GM21717 (cell line): Measurements from ENCODE around the gene RRN3.
"Not testable (repeated sequence)": the region's sequence is repeated elsewhere in the genome, so short reads cannot be mapped to it uniquely, and the experiment has no call there.

Source experiments
- ATAC-seq: cut with Tn5 transposase; IDR thresholded peaks from one replicate; pipeline ENCODE4 v1.9.1; 2021; ENCODE audit warnings: mild to moderate bottlenecking, moderate library complexity; ENCODE audit not compliant: unreplicated experiment

The RRN3 gene

DNA sequence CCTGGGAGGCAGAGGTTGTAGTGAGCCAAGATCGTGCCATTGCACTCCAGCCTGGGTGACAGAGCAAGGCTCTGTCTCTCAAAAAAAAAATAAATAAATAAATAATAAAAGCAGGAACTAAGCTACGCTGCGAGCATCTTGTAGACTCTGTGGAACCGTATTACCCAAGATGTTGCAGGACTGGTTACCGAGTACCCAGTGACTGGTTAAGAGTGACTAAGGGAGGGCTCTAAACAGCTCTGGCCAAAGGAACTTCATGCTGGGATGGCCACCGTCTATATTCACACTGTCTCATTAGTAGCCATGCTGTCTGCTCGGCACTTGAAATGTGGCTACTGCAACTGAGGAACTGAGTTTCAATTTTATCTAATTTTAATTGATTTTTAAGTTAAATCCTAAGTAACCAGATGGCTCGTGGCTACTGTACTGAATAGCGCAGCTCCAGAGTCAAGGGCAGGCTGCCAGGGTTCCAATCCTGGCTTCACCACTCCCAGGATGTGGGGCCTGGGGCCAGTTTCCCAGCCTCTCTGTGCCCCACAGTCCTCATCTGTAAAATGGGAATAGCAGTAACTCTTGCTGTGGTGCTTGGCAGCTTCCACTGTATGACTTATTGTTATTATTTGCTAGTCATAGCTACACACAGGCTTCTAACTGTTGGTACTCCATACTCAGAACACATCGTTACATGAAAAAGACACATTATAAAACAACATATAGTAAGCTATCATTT, 41.2 kb downstream of the RRN3 start:
- ATAC-seq, result no peak

DNA sequence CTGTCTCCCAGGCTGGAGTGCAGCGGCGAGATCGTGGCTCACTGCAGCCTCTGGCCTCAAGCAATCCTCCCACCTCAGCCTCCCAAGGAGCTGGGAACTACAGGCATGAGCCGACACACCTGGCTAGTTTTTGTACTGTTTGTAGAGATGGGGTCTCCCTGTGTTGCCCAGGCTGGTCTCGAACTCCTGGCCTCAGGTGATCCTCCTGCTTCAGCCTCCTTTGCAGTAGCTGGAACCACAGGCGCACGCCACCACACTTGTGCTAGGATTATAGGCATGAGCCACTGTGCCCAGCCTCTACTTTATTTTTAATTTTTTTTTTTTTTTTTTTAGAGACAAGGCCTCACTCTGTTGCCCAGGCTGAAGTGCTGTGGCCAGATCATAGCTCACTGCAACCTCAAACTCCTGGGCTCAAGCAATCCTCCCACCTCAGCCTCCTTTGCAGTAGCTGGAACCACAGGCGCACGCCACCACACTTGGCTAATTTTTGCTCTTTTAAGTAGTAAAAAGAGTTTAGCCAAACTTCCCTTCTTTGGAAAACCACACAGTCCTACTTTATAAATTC, 42.6 kb downstream of the RRN3 start:
- ATAC-seq, result no peak

GRCh38 chr16:15050440-15050839, 43.6 kb downstream of the RRN3 start:
- ATAC-seq, result not testable (repeated sequence)

DNA sequence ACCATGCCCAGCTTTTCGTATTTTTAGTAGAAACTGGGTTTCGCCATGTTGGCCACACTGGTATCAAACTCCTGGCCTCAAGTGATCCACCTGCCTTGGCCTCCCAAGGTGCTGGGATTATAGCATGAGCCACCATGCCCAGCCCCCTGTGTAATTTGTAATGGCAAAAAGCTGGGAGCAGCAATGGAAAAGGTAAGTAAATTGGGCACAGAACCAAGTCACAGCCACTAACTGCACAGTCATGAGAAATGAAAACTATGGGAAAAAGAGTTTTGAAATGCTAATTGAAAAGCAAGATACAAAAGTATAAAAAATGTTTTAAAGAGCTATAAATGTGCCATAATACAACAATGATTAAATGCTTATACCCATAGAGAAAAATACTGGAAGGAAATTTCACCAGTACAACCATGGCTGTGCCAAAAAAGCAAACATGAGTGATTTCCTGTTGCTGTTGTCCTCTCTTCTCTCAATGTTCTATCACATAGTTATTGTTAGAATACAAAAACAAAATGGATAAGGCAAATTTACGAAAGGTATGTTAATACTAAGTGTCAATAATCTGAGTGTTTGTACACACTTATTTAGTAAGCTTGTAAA, 44.4 kb downstream of the RRN3 start:
- no peak for ATAC-seq

- ATAC-seq, result no peak
Measured at GRCh38 chr16:15046692-15047376, 47.2 kb downstream of the RRN3 start.

DNA sequence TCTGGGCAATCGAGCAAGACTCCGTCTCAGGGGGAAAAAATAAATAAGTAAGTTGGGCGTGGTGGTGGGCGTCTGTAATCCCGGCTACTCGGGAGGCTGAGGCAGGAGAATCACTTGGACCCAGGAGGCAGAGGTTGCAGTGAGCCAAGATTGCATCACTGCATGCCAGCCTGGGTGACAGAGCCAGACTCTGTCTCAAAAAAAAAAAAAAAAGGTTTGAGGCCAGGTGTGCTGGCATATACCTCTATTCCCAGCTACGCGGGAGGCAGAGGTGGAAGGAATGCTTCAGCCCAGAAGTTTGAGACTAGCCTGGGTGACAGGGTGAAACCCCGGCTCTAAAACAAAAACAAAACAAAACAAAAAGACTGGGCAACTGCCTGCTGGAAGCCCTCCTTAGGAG, 48.8 kb downstream of the RRN3 start:
- ATAC-seq, result not testable (repeated sequence)

GRCh38 chr16:15044286-15044685, 49.8 kb downstream of the RRN3 start:
- no peak for ATAC-seq

- ATAC-seq, result no peak
Measured at GRCh38 chr16:15043344-15043743, 50.7 kb downstream of the RRN3 start.

GRCh38 chr16:15041271-15042004, 52.6 kb downstream of the RRN3 start:
- ATAC-seq, result no peak

GRCh38 chr16:15038689-15039088, 55.4 kb downstream of the RRN3 start:
- ATAC-seq, result no peak

DNA sequence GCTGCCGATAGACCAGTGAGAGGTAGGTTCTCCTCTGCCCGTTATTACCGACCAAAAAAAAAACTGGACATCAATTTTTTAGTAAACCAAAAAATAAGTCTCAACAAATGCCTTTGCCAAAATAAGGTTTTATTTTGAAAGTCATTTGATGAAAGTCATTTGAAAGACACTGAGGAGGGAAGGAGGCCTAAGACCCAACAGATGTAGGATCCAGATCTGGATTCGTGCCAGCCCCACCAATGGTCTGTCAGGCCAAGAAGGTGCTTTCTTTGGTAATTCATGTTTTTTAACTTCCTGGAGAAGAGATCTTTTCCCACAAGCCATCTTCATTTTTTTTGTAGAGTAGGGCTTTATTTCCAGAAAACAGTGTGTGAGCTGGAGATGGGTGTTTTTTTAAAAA, 56.3 kb downstream of the RRN3 start:
- ATAC-seq, result no peak

DNA sequence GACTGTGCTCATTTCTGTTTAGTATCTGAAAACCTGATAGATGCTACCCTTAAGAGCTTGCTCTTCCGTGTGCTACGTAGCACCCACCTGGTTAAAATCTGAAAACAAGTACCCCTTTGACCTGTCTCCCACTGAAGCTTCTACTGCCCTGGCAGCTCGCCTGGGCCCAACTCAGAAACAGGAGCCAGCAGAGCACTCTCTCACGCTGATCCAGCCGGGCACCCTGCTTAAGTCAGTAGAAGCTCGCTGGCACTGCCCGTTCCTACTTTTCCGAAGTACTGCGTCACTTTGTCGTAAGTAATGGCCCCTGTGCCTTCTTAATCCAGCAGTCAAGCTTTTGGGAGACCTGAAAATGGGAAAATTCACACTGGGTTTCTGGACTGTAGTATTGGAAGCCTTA, 57.1 kb downstream of the RRN3 start:
- ATAC-seq, result no peak

GRCh38 chr16:15035163-15035729, 58.8 kb downstream of the RRN3 start:
- no peak for ATAC-seq

- ATAC-seq, result no peak
Measured at GRCh38 chr16:15034266-15035162, 59.6 kb downstream of the RRN3 start.

- no peak for ATAC-seq
Measured at GRCh38 chr16:15033309-15033707, 60.8 kb downstream of the RRN3 start.

GRCh38 chr16:15032547-15033308, 61.3 kb downstream of the RRN3 start:
- ATAC-seq, result no peak

DNA sequence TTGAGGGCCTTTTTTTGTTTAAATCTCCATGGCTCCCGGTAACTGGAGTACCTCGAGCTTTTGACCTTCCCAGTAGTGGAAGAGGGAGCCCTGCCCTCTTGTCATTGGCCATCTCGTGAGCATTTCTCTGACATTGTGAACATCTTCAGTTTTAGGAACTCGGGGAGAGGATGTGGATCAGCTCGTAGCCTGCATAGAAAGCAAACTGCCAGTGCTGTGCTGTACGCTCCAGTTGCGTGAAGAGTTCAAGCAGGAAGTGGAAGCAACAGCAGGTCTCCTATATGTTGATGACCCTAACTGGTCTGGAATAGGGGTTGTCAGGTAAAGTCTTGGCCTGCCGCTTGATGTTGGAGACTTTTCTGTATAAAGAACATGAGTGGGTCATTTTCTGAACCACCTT, 62.5 kb downstream of the RRN3 start:
- ATAC-seq, result no peak

DNA sequence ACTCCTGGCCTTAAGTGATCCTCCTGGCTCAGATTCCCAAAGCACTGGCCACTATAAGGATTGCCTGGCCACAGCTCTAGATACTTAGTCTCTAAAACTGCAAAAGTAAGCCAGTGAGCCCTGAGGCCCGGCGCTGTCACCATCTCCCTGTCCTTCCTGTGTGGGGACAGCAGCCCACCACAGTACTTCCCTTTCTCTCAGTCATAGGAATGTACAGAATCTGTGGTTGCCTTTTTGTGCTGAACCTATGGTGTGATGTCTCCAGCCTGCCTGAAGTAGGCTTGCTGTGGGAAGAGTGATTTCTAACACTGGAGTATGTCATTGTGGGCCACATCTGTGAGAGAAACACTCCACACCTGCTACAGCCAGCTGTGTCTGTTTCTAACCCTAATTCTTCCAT, 62.9 kb downstream of the RRN3 start:
- no peak for ATAC-seq

DNA sequence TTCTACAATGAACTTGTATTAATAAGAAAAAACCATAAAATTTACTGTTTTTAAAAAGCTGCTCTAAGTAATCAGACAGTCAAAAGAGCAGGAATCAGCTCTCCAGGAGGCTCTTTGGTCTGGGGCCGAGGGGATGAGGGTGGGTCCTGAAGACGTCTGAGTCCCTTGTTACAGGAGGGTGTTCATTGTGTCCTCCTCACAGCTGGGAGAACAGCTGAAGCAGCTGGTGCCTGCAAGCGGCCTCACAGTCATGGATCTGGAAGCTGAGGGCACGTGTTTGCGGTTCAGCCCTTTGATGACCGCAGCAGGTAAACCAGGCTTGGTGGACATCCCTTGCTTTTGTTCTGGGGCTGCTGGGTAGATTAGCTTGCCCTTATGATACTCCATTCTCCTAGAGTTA, 64.3 kb downstream of the RRN3 start:
- ATAC-seq, result not testable (repeated sequence)
